Embryonic facial prominence (tissue), 1 donor: ENCODE results near the gene RANBP9.

Source experiments
- DNase-seq: peaks from one replicate; pipeline ENCODE4 v3.0.0-alpha.2; 2016; ENCODE audit errors: extremely low spot score

The RANBP9 gene

DNA sequence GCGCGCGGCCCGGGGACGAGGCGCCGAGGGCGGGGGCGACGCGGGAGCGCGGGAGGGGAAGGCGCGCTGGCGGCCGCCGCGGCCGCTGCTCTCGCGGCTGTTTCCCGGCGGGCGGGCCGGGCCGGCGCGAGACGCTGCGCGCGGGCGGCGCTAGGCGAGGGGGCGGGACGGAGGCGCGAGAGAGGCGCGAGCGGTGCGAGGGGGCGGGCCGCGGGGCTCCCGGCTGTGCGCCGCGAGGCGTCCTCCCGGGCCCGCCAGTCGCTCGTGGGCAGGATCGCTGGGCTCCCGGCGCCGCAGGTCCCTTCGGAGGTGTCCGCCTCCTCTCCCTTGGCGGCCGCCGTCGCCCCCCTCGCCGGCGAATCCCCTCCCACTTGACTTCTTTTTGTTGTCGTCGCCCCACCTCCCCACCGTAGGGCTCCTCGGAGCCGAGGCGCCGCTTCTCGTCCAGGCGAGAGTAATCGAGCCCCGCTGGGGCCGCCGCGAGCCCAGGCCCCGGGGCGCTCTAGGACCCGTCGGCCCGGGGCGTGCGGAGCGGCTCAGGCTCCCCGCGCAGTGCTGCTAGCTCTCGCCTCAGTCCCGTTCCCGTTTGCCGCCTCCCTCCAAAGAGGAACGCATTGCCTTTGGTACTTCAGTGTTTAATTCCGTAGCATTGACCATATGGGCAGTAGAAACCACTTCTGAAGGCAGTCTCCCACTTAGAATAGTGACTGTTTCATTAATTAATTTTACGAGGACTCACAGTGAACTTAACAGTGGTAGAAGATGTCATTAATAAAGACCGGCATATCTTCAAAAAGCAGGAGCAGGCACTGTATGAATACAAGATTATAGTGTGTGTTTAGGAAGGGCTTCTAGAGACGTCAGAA lies at the start of gene RANBP9:
RANBP9 (minus strand) TSS at position 103 of the 866 bp plus-strand sequence. CDS start 330 bp downstream, outside the sequence.
- DNase-seq: peak; percentile 77

DNA sequence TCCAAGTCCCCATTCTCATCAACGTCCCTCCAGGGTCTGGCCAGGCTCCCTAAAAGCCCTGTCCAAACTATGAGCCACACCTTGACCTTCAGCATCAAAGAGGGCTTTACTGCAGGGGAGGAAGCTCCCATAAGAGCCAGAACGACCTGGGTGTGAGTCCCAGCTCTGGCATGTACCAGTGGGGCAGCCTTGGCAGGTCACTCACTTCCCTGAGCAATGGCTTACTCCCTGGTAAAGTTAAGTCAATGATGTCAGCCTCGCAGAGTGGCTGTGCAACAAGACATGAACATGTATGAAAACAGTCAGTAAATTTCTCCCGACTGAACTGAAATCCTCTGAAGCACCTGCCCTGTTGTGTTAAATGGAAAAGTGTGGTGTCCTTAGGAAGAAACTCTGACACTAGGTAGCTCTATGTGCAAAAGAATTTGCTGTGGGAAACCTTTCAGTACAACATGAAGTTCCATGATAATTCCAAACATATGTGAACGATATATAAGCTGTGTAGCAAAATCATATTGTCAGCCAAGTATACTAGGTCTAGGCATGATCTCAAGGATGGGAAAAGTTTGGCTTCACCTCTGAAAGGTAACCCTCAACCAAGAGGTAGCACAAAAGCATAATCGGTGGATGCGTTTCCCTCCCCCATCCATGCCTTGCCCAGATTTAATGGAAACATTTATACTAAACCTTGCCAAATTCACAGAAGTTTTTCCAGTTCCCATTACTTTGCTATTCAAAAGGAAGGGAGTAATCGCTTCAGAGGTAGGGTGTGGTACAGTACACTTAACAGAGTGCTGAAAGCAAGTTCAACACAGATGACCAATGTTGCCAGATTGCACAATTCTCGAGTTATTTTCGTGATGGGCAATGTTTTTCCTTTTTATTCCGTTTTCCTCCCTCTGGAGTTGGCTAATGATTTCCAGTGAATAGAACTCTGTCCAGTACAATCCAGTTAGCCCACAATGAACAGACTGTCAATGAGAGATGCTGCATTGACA lies 49.0 kb upstream of the RANBP9 start:
- peak; percentile 50 for DNase-seq

DNA sequence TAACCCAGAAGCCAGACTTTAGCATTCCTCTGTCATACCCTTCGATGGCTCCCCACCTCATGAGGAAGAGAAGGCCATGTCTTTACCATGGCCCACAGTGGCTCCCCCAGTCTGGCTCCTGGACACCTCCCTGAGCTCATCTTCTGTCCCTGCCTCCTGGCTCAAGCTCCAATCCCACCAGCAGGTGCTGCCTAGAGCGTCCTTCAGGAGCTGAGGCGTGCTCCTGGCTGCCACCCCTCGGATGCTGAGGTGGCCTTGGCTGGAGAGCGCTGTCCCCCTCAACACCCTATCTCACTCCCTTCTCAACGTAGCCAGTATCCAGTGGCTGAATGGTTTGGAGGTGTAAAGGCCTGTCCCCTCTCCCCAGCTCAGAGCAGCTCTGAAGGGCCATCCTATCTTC lies 47.4 kb upstream of the RANBP9 start:
- DNase-seq: no peak

DNA sequence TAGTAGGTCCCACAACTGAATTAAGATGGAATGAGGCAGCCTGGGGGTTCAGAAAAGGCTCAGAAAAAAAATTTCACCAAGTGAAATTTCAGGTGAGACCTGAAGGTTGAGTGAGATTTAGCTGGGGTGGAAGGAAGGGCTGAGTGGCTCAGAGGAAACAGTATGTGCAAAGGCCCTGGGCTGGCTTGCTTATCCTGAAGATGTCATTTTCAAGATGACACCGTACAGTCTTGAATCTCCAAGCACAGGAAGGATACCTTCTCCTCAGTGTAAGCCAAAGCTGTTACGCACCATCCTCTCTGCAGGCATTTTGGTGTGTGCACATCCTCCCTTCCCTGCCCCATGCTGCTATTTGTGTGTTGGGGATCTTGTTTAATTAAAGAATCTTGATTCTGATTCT lies 43.0 kb upstream of the RANBP9 start:
- DNase-seq: no peak

DNA sequence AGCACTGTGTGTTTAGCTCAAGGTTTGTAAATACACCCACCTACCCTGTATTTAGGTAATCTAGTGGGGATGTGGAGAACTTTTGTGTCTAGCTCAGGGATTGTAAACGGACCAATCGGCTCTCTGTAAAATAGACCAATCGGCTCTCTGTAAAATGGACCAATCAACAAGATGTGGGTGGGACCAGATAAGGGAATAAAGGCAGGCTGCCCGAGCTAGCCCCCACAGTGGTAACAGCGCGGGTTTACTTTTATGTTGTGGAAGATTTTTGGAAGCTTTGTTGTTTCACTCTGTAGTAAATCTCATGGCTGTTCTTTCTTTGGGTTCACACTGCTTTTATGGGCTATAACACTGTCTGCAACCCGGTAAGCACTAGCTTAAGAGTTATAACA lies 32.1 kb upstream of the RANBP9 start:
- DNase-seq: no peak

DNA sequence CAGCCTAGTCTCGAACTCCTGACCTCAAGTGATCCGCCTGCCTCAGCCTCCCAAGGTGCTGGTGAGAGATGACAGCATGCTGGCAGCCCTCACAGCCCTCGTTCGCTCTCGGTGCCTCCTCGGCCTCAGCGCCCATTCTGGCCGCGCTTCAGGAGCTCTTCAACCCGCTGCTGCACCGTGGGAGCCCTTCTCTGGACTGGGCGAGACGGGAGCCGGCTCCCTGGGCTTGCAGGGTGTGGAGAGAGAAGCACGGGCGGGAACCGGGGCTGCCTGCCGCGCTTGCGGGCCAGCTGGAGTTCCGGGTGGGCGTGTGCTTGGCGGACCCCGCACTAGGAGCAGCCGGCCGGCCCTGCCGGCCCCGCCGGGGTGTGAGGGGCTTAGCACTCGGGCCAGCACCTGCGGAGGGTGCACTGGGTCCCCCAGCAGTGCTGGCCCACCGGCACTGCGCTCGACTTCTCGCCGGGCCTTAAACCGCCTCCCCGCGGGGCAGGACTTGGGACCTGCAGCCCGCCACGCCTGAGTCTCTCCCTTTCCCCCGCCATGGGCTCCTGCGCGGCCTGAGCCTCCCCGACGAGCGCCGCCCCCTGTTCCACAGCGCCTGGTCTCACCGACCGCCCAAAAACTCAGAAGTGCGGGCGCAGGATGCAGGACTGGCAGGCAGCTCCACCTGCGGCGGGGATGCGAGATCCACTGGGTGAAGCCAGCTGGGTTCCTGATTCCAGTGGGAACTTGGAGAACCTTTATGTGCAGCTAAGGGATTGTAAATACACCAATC lies 31.5 kb upstream of the RANBP9 start:
- no peak for DNase-seq

DNA sequence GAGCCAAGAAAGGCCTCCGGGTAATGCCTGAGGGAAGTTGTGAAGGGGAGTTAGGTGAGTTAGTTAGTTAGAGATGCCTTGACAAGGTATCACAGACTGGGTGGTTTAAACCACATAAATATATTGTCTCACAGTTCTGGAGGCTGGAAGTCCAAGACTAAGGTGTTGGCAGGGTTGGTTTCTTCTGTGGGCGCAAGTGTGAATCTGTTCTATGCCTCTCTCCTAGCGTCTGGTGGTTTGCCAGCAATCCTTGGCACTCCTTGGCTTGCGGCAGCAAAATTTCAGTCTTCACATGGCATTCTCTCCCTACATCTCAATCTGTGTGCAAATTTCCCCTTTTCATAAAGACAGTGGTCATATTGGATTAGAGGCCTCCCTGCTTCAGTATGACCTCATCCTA lies 29.7 kb upstream of the RANBP9 start:
- DNase-seq: no peak

DNA sequence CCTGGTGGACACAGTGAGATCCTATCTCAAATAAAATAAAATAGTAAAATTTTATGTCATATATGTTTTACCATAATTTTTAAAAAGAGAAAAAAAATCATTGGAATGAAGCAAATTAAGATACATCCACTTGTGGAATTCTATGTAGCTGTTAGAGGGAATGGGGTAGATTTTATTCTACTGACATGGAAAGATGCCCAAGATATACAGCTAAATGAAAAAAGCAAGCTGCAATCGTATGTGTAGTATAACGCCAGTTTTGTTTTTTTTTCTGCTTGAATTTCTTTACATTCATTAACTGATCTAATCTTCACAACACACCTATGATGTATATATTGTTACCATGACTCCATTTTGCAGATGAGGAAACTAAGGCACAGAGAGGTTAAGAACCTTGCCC lies 23.4 kb upstream of the RANBP9 start:
- DNase-seq: no peak

DNA sequence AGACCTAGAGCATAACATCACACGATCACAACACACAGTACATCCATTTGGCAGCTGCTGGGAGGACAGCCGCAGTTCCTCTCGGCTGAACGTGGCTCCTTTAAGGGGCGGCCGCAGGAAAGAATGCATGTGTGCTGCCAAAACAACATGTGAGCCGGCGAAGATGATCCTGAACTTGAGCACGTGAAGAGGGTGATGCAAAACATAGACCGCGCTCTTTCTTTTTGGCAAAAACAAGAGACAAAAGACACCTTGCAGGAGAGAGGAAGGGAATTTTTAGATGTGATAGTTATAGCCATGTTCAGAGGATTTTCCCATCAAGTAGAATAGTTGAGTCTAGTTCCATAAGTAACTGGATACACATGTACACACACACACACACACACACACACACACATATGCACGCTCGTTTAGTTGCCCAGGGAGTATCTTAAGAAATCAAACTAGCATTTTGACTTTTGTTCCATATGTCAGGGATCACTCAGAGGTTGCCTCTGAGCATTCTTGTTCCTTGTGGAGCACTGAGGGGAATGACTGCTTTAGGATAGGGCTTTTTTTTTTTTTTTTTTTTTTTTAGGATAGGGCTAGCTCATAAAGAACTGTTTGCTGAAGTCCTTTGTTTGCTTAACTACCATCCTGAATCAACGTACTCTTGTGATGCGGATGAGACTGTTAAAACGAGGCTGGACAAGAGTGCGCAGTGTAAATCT lies 21.7 kb upstream of the RANBP9 start:
- peak; percentile 64 for DNase-seq

DNA sequence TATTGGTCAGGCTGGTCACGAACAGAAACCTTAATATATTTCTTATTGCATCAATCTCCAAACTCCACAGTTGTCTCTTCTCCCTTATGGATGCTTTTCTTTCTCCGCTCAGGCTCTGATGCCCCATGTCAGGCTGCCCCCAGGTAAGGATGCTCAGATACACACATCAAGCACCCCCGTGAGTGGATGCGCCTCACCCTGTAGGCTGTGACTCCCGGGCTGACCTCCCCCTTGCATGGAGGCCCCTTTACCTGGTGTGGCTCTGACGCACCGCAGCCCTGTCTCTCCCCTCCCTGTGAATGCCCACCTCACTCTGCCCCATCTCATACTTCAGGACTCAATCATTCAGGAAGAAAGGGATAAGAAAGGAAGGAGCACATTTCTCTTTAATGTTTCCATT lies 19.1 kb upstream of the RANBP9 start:
- no peak for DNase-seq

DNA sequence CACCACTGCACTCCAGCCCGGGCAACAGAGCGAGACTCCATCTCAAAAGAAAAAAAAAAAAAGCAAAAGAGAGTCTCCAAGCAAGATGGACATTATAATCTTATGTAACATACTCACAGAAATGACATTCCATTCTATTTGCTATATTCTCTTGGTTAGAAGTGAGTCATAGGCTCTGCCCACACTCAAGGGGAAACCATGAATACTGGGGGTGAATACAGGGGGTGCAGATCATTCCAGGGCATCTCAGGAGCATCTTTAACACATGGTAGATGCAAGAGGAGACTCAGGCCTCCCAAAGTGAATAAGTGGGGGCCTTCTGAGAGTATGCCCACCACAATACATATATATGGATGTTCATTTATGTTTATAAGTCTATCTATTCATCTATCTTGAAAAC lies 18.3 kb upstream of the RANBP9 start:
- DNase-seq: no peak

DNA sequence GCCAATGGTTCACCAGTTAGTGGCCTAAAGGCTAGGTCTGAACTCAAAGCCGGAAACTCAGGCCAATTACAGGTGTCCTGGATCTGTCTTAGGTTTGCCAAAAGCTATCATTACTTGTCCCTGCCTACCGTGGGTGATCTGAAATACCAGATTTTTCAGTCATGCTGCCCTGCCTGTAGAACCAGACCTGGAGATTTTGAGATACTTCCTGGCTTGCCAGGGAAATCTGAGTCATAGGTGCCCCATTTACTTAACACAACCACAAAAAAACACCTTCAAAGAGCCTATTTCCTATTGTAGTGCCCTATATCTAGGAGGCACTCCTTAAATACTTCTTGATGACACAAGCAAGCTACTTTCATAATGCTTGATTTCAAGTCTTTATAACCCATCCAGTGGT lies 13.9 kb upstream of the RANBP9 start:
- DNase-seq: no peak

DNA sequence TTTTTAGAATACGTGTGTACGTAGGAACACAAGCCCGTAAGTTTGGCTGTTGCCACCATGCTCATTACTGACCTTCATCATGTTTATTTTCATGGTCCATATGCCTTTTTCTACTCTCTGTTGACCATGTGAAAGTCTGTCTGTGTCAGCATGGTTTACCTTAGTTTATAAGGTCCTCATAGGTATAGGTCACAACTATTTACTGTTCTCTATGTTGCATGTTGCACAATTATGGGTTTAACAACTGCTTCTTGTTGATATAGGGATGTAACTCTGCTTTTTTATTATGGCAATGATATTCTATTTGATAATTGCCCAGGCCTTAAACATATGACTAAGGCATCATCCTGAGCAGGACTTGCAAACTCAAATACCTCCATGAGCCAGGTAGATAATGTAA lies 13.4 kb upstream of the RANBP9 start:
- no peak for DNase-seq

DNA sequence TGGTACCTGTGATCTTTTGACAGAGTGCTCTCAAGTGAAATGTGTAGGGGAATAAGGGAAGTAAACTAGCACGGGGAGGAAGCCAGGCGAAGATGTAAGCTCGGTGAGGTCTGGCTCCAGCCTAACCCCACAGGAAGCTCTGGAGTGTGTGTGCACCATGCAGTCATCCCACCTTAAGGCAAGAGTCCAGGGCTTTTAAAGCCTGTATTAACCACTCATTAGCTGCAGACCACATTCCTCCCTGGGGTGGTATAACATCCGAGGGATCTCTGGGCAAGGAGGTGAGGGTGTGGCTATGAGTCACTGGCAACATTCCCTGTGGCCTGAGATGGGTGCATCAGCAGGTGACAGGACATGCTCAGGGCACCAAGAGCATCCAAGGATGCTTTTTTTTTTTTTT lies 12.5 kb upstream of the RANBP9 start:
- no peak for DNase-seq

DNA sequence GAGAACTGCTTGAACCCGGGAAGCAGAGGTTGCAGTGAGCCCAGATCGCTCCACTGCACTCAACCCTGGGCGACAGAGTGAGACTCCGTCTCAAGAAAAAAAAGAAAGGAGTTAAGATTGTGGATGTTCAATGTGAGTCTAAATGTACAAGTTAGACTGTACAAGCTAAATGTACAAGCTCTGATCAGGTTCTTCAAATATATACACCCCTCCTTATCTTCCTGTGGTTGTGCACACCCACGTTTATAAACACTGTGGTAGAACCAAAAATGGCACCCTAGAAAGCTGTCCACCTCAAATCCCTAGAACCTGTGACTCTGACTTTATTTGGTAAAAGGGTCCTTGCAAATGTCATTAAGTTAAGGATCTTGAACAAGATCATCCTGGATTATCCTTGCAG lies 11.2 kb upstream of the RANBP9 start:
- DNase-seq: no peak

DNA sequence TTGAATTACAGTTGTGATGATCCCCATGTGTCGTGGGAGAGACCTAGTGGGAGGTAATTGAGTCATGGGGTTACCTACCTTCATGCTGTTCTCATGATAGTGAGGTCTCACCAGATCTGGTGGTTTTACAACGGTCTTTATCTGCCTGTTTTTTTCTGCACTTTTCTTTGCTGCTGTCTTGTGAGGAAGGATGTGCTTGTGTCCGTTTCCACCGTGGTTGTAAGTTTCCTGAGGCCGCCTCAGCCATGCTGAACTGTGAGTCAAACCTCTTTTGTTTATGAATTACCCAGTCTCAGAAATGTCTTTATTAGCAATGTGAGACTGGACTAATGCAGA lies 6.5 kb upstream of the RANBP9 start:
- DNase-seq: no peak

DNA sequence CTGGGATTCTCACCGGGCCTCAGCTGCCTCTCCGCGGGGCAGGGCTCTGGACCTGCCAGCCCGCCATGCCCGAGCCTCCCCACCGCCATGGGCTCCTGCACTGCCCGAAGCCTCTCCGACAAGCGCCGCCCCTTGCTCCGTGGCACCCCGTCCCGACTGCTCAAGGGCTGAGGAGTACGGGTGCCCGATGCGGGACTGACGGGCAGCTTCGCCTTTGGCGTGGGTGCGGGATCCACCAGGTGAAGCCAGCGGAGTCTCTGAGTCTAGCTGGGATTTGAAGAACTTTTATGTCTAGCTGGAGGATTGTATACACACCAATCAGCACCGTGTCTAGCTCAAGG lies 5.3 kb upstream of the RANBP9 start:
- DNase-seq: no peak

DNA sequence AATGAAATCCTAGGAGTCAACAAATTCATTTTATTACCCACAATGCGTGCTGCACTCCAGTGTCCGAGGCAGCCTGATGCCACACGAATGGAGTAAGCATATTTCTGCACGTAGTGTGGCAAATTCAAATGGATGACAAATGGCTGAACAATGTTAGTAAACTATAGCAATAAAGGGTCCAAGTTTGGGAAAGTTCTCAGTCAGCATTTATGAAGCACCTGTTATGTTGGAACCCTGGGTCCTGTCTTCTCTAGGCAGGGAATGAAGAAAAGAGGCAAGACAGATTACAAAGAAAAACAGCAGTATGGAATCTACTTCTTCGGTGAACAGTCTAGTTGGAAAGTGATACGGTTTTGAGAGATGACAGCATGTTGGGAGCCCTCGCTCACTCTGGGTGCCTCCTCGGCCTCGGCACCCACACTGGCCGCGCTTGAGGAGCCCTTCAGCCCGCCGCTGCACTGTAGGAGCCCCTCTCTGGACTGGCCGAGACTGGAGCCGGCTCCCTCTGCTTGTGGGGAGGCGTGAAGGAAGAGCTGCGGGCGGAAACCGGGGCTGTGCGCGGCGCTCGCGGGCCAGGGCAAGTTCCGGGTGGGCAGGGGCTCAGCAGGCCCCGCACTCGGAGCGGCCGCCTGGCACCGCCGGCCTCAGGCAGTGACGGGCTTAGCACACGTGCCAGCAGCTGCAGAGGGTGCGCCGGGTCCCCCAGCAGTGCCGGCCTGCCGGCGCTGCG lies 4.8 kb upstream of the RANBP9 start:
- no peak for DNase-seq

DNA sequence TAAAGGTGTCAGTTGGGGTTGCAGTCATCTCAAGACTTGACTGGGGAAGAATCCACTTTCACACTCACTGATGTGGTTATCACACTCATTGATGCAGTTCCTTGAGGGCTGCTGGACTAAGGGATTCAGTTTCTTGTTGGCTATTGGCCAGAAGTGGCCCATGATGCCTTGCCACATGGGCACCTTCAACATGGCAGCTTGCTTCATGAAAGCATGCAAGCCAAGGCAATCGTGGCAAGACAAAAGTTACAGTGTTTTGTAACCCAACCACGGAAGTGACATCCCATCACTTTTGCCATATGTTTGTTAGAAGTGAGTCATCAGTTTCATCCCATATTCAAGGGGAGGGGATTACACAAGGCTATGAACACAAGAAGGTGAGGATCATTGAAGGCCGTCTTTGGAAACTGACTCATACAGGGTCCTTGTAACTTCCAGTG lies 3.8 kb upstream of the RANBP9 start:
- no peak for DNase-seq

DNA sequence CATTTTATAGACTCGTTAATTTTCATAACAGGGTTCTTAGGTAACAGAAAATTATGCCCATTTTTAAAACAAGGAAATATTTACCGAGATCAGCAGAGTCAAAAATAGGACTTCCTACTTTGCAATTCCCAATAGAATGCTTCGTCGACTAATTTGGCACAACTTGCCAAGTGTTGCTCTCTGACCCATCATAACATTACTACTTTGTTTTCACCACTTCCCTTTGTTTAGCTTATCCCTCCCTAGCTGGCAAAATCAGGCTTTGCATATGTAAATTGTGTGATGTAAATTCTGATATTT lies 914 bp upstream of the RANBP9 start:
- DNase-seq: no peak

DNA sequence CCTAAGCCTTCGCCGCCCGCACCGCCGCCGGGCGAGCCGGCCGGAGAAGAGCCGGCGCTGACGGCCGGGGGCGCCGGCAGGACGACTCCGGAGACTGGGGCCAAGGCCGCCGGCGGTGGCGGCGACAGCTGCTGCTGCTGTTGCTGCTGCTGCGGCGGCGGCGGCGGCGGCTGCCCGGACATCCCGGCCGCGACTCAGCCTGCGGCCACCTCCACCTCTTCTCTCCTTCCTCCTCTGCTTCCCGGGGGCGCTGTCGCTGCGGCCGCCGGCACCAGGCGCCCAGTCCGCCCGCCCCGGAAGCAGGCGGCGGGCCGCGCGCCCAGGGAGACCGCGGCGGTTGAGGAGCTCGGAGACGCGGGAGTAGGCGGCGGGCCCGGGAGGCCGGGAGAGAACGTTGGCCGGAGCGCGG lies 307 bp downstream of the RANBP9 start:
- DNase-seq: peak; percentile 17
